Epithelial cell of esophagus (primary cell): ENCODE data around the gene SLC36A2.

Source experiments
- DNase-seq: peaks from one replicate; pipeline ENCODE4 v3.0.0; 2010; ENCODE audit warnings: low read depth
- H3K4me3 ChIP-seq: 2 replicates; pipeline ENCODE4 v1.5.1; 2011; ENCODE audit warnings: mild to moderate bottlenecking, low read length, control low read depth
- TF ChIP-seq, protein P1 (sequence below): IDR thresholded peaks from 2 replicates; pipeline ENCODE4 v1.5.1; 2011; ENCODE audit warnings: low read depth, mild to moderate bottlenecking, low read length, control low read depth, inconsistent platforms; ENCODE audit not compliant: insufficient read depth; ENCODE audit errors: missing control alignments

Gene SLC36A2

DNA sequence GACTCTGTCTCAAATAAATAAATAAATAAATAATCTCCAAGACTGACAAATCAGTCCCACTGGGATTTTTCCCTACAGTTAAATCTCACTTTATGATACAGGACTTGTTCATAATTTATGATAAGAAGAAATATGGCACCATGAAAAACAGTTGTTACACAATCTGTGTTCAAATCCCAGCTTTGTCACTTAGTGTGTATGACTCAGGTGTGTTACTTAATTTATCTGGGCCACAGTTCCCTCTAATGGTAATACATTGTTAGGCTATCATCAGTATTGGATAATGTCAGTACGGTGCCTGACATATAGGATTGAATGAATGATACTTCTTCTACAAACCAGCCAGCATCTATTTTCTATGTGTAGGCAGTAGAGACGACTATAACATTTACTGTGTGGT lies 66.9 kb downstream of the SLC36A2 start:
- DNase-seq: peak; percentile 70
- H3K4me3 ChIP-seq: no peak overlapping the region
- TF ChIP-seq, protein P1, sequence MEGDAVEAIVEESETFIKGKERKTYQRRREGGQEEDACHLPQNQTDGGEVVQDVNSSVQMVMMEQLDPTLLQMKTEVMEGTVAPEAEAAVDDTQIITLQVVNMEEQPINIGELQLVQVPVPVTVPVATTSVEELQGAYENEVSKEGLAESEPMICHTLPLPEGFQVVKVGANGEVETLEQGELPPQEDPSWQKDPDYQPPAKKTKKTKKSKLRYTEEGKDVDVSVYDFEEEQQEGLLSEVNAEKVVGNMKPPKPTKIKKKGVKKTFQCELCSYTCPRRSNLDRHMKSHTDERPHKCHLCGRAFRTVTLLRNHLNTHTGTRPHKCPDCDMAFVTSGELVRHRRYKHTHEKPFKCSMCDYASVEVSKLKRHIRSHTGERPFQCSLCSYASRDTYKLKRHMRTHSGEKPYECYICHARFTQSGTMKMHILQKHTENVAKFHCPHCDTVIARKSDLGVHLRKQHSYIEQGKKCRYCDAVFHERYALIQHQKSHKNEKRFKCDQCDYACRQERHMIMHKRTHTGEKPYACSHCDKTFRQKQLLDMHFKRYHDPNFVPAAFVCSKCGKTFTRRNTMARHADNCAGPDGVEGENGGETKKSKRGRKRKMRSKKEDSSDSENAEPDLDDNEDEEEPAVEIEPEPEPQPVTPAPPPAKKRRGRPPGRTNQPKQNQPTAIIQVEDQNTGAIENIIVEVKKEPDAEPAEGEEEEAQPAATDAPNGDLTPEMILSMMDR: no peak

DNA sequence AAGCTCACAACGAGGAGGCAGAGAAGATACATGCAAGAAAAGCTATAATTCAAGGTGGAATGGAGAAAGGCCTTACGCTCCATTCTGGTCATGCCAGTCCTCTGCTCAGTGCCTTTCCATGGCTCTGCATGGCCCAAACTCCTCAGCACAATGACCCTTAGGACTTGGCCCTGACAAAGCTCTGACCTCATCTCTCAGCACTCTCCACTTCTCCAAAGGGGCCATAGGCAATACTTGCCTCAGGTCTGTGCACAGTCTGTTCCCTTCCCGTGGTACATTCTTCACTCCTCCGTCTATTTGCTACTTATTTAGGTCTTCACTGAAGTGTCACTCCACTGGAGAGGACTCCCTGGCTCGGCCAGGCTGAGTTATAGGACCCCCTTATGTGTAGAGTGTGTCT lies 68.5 kb downstream of the SLC36A2 start:
- no peak for DNase-seq
- no peak overlapping the region for H3K4me3 ChIP-seq
- TF ChIP-seq, protein P1: no peak

DNA sequence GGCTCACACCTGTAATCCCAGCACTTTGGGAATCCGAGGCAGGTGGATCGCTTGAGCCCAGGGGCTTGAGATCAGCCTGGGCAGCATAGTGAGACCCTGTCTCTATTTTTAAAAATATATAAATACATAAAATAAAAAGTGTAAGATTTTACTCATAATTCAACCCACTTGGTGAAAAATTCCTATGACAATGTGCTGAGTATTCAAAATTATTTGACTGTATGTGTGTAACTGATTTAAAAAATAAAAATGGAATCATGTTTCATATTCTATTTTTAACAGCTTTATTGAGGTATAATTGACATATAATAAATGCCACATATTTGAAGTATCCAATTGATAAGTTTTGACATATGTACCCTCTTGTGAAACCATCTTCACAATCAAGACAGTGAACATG lies 71.6 kb downstream of the SLC36A2 start:
- no peak for DNase-seq
- no peak overlapping the region for H3K4me3 ChIP-seq
- TF ChIP-seq, protein P1: no peak

DNA sequence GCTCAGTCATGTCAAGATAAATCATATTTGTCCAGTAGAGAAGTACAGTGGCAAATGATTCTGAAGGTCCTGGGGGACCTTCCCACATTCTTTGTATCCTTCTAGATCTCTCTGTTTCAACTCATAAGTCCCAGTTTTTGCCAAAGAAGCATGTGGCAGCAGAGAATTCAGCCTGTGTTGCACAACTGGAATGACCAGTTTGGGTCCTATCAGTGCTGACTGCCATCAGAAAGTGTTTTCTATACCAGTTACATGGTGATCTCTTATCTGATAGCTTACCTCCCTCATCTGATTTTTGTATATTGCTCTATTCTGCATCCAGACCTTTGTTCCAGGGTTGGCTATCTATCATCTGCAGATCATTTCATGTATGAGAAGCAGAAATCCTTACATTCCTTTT lies 72.7 kb downstream of the SLC36A2 start:
- DNase-seq: peak; percentile 72
- TF ChIP-seq, protein P1: no peak
- no peak overlapping the region for H3K4me3 ChIP-seq

DNA sequence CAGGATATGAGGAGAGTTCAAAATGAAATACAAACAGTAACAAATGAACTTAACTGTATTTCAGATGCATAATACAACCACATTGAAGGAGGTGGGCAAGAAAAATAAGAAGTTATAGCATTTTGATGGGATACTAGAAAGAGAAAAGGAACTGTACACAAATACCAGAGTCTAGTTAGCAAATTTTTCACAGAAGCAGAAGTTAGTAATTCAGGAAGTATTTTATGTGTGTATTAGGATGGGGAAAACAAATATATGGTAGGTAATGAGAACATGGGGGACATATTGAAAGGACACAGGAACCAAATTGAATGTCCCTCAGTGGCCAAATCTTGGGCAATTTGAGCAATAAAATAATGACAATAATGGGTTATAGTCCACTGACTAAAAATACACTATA lies 76.0 kb downstream of the SLC36A2 start:
- TF ChIP-seq, protein P1: no peak
- DNase-seq: no peak
- no peak overlapping the region for H3K4me3 ChIP-seq

DNA sequence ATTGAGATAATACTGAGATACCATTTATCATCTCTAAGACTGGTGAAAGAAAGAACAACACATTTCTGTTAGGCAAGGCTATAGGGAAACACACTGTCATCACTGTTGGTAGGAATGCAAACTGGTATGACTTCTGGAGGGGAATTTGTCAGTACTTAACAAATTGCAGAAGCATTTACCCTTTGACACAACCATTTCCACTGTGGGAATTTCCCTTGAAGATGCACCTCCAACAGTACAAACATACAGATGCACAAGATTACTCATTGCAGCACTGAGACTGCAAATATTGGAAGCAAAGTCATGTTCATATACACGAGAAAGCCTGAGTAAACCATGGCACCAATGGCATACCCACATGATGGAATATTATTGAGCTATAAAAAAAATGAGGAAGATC lies 76.8 kb downstream of the SLC36A2 start:
- no peak overlapping the region for H3K4me3 ChIP-seq
- TF ChIP-seq, protein P1: no peak
- peak; percentile 91 for DNase-seq

DNA sequence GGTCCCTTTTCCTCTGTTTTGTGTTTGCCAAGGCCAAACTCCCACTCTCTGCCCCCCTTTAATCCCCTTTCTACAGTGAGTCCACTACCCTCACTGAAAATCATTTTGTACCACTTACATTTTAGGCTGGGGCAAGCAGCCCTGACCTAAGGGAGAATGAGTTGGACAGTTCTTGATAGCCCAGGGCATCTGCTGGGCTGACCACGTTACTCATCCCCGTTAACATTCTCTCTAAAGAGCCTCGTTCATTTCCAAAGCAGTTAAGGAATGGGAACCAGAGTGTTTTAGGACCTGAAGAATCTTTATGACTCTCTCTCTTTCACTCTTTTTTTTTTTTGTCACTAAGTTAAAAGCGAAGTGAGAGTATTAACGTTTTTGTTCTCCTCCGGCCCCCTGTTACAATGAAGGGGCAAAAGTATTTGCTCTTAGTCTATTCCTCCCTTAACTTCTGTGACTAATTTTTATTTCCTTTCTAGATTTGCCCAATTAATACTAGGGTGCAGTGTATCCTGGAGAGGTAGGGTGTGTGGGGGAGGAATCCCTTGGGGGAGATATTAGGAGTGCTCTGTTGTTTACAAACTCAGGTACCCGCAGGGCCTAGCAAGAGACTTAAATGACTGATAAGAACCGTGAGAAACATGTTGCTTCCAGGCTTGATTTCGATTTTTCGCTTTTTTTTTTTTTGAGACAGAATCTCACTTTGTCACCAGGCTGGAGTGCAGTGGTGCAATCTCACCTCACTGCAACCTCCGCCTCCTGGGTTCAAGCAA lies 79.7 kb downstream of the SLC36A2 start:
- DNase-seq: no peak
- TF ChIP-seq, protein P1: no peak
- H3K4me3 ChIP-seq: no peak overlapping the region
